ENCODE measurements around the gene MCM7. TPM values are rescaled to one million over a fixed set of nuclear protein-coding genes. Genes with fewer than 3 reads are reported as not detected.

The MCM7 gene
- total and polyA plus RNA-seq, 2 of the 13 experiments (the other 11 are each of a cell fraction or from before 2014, with no cell fraction given) = 84.5 to 214 TPM

DNA sequence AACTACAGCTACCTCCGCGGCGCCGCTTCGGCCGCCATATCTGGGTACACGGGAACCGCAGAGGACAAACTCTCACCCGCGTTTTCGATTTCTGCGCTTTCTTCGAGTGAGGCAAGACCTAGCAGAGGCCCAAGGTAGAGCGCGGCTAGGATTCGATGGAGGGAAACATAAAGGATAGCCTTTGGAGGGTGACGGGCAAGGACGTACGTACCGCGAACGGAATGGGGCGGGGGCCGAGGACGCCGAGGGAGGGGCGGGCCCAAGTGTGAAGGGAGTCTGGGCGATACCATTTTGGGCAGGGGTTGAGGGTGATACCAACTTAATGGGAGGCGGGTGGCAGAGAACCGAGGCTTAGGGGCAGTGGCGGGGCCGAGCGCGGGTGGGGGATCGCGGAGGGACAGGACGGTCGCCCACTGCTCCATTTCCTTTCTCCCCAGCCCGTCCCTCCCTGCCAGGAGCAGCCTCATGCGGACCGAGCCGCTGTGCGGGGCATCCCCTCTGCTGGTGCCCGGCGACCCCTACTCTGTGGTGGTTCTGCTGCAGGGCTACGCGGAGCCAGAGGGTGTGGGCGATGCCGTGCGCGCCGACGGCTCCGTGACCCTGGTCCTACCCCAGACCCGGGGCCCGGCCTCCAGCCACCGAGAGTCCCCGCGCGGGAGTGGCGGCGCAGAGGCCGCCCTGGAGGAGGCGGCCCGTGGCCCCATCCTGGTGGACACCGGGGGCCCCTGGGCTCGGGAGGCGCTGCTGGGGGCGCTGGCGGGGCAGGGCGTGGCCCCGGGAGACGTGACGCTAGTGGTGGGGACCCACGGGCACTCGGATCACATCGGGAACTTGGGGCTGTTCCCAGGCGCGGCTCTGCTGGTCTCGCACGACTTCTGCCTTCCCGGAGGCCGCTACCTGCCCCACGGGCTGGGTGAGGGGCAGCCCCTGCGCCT lies 26.0 kb upstream of the MCM7 start, which contains the start of gene MBLAC1 (continued):
- TF ChIP-seq ZNF710 (CRISPR knock-in tag; IDR thresholded peaks at IDR 0.05; ENCODE audit: borderline replicate concordance) (0 out of 2 replicates have a peak, but pooled peaks have one; percentile 15), TP53 (CRISPR knock-in tag; conservative IDR thresholded peaks at IDR 0.05) (peak; percentile 58; the same call in 1 of the 2 replicates), ZSCAN25 (CRISPR knock-in tag; IDR thresholded peaks at IDR 0.05) (peak; percentile 10; the same call in 1 of the 2 replicates), MED1 (CRISPR knock-in tag; IDR thresholded peaks at IDR 0.05) (peak; percentile 45; the same call in 1 of the 2 replicates), NR3C1 (CRISPR knock-in tag; IDR thresholded peaks at IDR 0.05) (no peak), PITX1 (CRISPR knock-in tag; IDR thresholded peaks at IDR 0.05) (peak; percentile 51; the same call in 1 of the 2 replicates), PHB2 (IDR thresholded peaks at IDR 0.05; ENCODE audit: partially characterized antibody) (no peak), ZNF766 (CRISPR knock-in tag; IDR thresholded peaks at IDR 0.05; ENCODE audit: borderline replicate concordance) (0 out of 2 replicates have a peak, but pooled peaks have one; percentile 9), HNRNPK (IDR thresholded peaks at IDR 0.05; ENCODE audit: low read depth, low read length, poor library complexity, severe bottlenecking) (peak; percentile 57), ATF7-NPFF (CRISPR knock-in tag; IDR thresholded peaks at IDR 0.05; ENCODE audit: low read depth) (0 out of 2 replicates have a peak, but pooled peaks have one; percentile 46), SATB2 (CRISPR knock-in tag; IDR thresholded peaks at IDR 0.05) (0 out of 2 replicates have a peak, but pooled peaks have one; percentile 41)
- TF ChIP-seq, protein P1, sequence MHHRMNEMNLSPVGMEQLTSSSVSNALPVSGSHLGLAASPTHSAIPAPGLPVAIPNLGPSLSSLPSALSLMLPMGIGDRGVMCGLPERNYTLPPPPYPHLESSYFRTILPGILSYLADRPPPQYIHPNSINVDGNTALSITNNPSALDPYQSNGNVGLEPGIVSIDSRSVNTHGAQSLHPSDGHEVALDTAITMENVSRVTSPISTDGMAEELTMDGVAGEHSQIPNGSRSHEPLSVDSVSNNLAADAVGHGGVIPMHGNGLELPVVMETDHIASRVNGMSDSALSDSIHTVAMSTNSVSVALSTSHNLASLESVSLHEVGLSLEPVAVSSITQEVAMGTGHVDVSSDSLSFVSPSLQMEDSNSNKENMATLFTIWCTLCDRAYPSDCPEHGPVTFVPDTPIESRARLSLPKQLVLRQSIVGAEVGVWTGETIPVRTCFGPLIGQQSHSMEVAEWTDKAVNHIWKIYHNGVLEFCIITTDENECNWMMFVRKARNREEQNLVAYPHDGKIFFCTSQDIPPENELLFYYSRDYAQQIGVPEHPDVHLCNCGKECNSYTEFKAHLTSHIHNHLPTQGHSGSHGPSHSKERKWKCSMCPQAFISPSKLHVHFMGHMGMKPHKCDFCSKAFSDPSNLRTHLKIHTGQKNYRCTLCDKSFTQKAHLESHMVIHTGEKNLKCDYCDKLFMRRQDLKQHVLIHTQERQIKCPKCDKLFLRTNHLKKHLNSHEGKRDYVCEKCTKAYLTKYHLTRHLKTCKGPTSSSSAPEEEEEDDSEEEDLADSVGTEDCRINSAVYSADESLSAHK (CRISPR knock-in tag; IDR thresholded peaks at IDR 0.05; ENCODE audit: borderline replicate concordance) = no peak
- TF ChIP-seq, protein P2, sequence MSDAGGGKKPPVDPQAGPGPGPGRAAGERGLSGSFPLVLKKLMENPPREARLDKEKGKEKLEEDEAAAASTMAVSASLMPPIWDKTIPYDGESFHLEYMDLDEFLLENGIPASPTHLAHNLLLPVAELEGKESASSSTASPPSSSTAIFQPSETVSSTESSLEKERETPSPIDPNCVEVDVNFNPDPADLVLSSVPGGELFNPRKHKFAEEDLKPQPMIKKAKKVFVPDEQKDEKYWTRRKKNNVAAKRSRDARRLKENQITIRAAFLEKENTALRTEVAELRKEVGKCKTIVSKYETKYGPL (CRISPR knock-in tag; IDR thresholded peaks at IDR 0.05) = 0 out of 2 replicates have a peak, but pooled peaks have one; percentile 12
- TF ChIP-seq, protein P3, sequence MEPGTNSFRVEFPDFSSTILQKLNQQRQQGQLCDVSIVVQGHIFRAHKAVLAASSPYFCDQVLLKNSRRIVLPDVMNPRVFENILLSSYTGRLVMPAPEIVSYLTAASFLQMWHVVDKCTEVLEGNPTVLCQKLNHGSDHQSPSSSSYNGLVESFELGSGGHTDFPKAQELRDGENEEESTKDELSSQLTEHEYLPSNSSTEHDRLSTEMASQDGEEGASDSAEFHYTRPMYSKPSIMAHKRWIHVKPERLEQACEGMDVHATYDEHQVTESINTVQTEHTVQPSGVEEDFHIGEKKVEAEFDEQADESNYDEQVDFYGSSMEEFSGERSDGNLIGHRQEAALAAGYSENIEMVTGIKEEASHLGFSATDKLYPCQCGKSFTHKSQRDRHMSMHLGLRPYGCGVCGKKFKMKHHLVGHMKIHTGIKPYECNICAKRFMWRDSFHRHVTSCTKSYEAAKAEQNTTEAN (CRISPR knock-in tag; conservative IDR thresholded peaks at IDR 0.05) = peak; percentile 59; the same call in 1 of the 2 replicates
- TF ChIP-seq, protein P4, sequence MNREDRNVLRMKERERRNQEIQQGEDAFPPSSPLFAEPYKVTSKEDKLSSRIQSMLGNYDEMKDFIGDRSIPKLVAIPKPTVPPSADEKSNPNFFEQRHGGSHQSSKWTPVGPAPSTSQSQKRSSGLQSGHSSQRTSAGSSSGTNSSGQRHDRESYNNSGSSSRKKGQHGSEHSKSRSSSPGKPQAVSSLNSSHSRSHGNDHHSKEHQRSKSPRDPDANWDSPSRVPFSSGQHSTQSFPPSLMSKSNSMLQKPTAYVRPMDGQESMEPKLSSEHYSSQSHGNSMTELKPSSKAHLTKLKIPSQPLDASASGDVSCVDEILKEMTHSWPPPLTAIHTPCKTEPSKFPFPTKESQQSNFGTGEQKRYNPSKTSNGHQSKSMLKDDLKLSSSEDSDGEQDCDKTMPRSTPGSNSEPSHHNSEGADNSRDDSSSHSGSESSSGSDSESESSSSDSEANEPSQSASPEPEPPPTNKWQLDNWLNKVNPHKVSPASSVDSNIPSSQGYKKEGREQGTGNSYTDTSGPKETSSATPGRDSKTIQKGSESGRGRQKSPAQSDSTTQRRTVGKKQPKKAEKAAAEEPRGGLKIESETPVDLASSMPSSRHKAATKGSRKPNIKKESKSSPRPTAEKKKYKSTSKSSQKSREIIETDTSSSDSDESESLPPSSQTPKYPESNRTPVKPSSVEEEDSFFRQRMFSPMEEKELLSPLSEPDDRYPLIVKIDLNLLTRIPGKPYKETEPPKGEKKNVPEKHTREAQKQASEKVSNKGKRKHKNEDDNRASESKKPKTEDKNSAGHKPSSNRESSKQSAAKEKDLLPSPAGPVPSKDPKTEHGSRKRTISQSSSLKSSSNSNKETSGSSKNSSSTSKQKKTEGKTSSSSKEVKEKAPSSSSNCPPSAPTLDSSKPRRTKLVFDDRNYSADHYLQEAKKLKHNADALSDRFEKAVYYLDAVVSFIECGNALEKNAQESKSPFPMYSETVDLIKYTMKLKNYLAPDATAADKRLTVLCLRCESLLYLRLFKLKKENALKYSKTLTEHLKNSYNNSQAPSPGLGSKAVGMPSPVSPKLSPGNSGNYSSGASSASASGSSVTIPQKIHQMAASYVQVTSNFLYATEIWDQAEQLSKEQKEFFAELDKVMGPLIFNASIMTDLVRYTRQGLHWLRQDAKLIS (CRISPR knock-in tag; IDR thresholded peaks at IDR 0.05) = no peak

All from HepG2 (cell line).